ENCODE measurements around the gene PRR22.

The PRR22 gene

GRCh38 chr19:5793188-5793587, 8.6 kb upstream of the PRR22 start:
- no peak overlapping the region for H3K27ac ChIP-seq (ENCODE audit: low read depth, low read length)

GRCh38 chr19:5792224-5792623, 7.7 kb upstream of the PRR22 start:
- Histone ChIP-seq H3K27me3 (ENCODE audit: control insufficient read depth in 1 of 2, insufficient read depth in 2 of 2, low read length in 2 of 2) (no peaks in the 10 kb centered on the region), H3K27ac (ENCODE audit: low read depth, low read length) (no peak overlapping the region)

More at GRCh38 chr19:5793188-5793587, 8.6 kb upstream of the PRR22 start:
- no peaks in the 10 kb centered on the region for H3K9me3 ChIP-seq (ENCODE audit: control insufficient read depth in 1 of 2, low read length in 2 of 2)
- H3K4me3 ChIP-seq (ENCODE audit: low read depth in 1 of 2, low read length in 2 of 2): no peak overlapping the region
- peaks cover 0 to 6% of the 10 kb centered on the region in 2 donors for H3K4me1 ChIP-seq (ENCODE audit: control insufficient read depth in 1 of 2, insufficient read depth in 2 of 2, low read length in 2 of 2)
- H3K9ac ChIP-seq (ENCODE audit: low read depth in 1 of 2, low read length in 2 of 2): no peak overlapping the region
- peaks cover 3 to 18% of the 10 kb centered on the region in 2 donors for H3K36me3 ChIP-seq (ENCODE audit: control insufficient read depth in 1 of 2, insufficient read depth in 2 of 2, low read length in 2 of 2)
- H3K27me3 ChIP-seq (ENCODE audit: control insufficient read depth in 1 of 2, insufficient read depth in 2 of 2, low read length in 2 of 2): no peaks in the 10 kb centered on the region

GRCh38 chr19:5790559-5791520, 6.3 kb upstream of the PRR22 start, which contains the start of gene DUS3L:
Gene DUS3L (minus strand): TSS chr19:5791163. CDS start chr19:5791141, 22 bp downstream.
- Histone ChIP-seq H3K27ac (ENCODE audit: low read depth, low read length) (peak within 1 kb of the TSS; percentile 95), H3K27me3 (ENCODE audit: control insufficient read depth in 1 of 2, insufficient read depth in 2 of 2, low read length in 2 of 2) (no peaks in the 10 kb centered on the region), H3K9me3 (ENCODE audit: control insufficient read depth in 1 of 2, low read length in 2 of 2) (no peaks in the 10 kb centered on the region), H3K9ac (ENCODE audit: low read depth in 1 of 2, low read length in 2 of 2) (peak within 1 kb of the TSS; percentile 85 to 86), H3K4me1 (ENCODE audit: control insufficient read depth in 1 of 2, insufficient read depth in 2 of 2, low read length in 2 of 2) (peaks cover 0 to 6% of the 10 kb centered on the region in 2 donors), H3K36me3 (ENCODE audit: control insufficient read depth in 1 of 2, insufficient read depth in 2 of 2, low read length in 2 of 2) (peaks cover 19 to 41% of the 10 kb centered on the region in 2 donors), H3K4me3 (ENCODE audit: low read depth in 1 of 2, low read length in 2 of 2) (peak within 1 kb of the TSS; percentile 83 to 98)

More at GRCh38 chr19:5792224-5792623, 7.7 kb upstream of the PRR22 start:
- peaks cover 6 to 27% of the 10 kb centered on the region in 2 donors for H3K36me3 ChIP-seq (ENCODE audit: control insufficient read depth in 1 of 2, insufficient read depth in 2 of 2, low read length in 2 of 2)
- H3K9me3 ChIP-seq (ENCODE audit: control insufficient read depth in 1 of 2, low read length in 2 of 2): no peaks in the 10 kb centered on the region
- H3K4me3 ChIP-seq (ENCODE audit: low read depth in 1 of 2, low read length in 2 of 2): no peak overlapping the region
- H3K9ac ChIP-seq (ENCODE audit: low read depth in 1 of 2, low read length in 2 of 2): no peak overlapping the region
- H3K4me1 ChIP-seq (ENCODE audit: control insufficient read depth in 1 of 2, insufficient read depth in 2 of 2, low read length in 2 of 2): peaks cover 0 to 6% of the 10 kb centered on the region in 2 donors

DNA sequence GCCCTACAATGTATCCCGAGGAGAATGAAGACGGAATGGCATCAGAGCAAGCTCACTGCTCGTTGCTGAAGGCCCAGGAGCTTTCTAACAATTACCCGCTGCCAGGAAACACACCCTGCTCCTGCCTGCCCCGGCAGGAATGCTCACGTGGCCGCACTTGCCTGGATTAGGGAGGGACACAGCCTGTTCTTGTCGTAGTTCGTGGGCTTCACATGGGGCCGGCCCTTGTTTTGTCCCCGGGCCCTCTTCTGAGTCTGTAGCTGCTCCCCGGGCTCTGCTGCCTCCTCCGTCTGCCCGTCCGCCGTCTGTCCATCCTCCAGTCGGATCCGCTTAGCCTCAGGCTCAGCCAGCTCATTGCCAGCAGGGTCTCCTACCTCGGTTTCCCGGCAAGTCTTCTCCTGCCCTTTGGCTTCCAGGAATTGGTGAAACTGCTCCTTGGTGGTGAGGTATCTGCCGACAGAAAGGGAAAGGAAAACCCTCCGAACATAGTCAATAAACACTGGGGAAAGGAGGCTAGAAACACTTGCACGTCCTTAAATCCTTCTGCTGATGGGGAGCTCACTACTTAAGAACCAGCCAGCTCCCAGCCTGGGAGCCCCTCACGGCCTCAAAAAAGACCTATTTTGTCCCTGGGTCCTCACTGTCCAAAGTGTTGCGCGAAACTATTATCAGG, 5.5 kb upstream of the PRR22 start:
- Histone ChIP-seq H3K4me1 (ENCODE audit: control insufficient read depth in 1 of 2, insufficient read depth in 2 of 2, low read length in 2 of 2) (peaks cover 0 to 6% of the 10 kb centered on the region in 2 donors), H3K9me3 (ENCODE audit: control insufficient read depth in 1 of 2, low read length in 2 of 2) (no peaks in the 10 kb centered on the region), H3K36me3 (ENCODE audit: control insufficient read depth in 1 of 2, insufficient read depth in 2 of 2, low read length in 2 of 2) (peaks cover 19 to 49% of the 10 kb centered on the region in 2 donors), H3K9ac (ENCODE audit: low read depth in 1 of 2, low read length in 2 of 2) (peak overlapping the region in 1 of 2 donors; percentile 85), H3K4me3 (ENCODE audit: low read depth in 1 of 2, low read length in 2 of 2) (peak overlapping the region; percentile 83 to 98), H3K27me3 (ENCODE audit: control insufficient read depth in 1 of 2, insufficient read depth in 2 of 2, low read length in 2 of 2) (no peaks in the 10 kb centered on the region), H3K27ac (ENCODE audit: low read depth, low read length) (no peak overlapping the region)

DNA sequence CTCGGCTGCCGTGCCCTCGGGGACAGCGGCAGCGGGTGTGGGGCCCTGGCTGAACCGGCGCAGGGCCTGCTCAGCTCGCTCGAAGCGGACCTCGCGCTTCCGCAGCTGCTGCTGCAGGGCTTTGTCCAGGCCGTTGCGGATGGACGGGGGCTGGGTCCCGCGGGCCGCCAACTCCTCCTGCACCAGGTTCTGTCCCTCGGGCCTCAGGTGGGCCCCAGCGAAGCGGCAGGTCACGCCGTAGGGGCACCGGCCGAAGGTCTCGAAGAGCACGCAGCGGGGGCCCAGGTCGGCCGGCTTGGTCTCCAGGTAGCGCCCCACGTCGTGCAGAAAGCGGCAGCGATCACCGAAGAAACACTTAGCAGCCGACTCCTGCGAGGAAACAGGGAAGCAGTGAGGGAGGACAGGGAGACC, 4.8 kb upstream of the PRR22 start:
- Histone ChIP-seq H3K4me1 (ENCODE audit: control insufficient read depth in 1 of 2, insufficient read depth in 2 of 2, low read length in 2 of 2) (peaks cover 0 to 6% of the 10 kb centered on the region in 2 donors), H3K4me3 (ENCODE audit: low read depth in 1 of 2, low read length in 2 of 2) (no peak overlapping the region), H3K9me3 (ENCODE audit: control insufficient read depth in 1 of 2, low read length in 2 of 2) (no peaks in the 10 kb centered on the region), H3K27ac (ENCODE audit: low read depth, low read length) (no peak overlapping the region), H3K27me3 (ENCODE audit: control insufficient read depth in 1 of 2, insufficient read depth in 2 of 2, low read length in 2 of 2) (no peaks in the 10 kb centered on the region), H3K9ac (ENCODE audit: low read depth in 1 of 2, low read length in 2 of 2) (no peak overlapping the region), H3K36me3 (ENCODE audit: control insufficient read depth in 1 of 2, insufficient read depth in 2 of 2, low read length in 2 of 2) (peaks cover 19 to 54% of the 10 kb centered on the region in 2 donors)

- Histone ChIP-seq H3K27me3 (ENCODE audit: control insufficient read depth in 1 of 2, insufficient read depth in 2 of 2, low read length in 2 of 2) (no peaks in the 10 kb centered on the region), H3K9ac (ENCODE audit: low read depth in 1 of 2, low read length in 2 of 2) (no peak overlapping the region), H3K4me1 (ENCODE audit: control insufficient read depth in 1 of 2, insufficient read depth in 2 of 2, low read length in 2 of 2) (peaks cover 0 to 6% of the 10 kb centered on the region in 2 donors), H3K9me3 (ENCODE audit: control insufficient read depth in 1 of 2, low read length in 2 of 2) (no peaks in the 10 kb centered on the region), H3K27ac (ENCODE audit: low read depth, low read length) (no peak overlapping the region), H3K36me3 (ENCODE audit: control insufficient read depth in 1 of 2, insufficient read depth in 2 of 2, low read length in 2 of 2) (peaks cover 19 to 57% of the 10 kb centered on the region in 2 donors), H3K4me3 (ENCODE audit: low read depth in 1 of 2, low read length in 2 of 2) (no peak overlapping the region)
Observed at GRCh38 chr19:5788422-5788821, 3.9 kb upstream of the PRR22 start.

GRCh38 chr19:5787409-5788182, 3.0 kb upstream of the PRR22 start:
- no peak overlapping the region for H3K9ac ChIP-seq (ENCODE audit: low read depth in 1 of 2, low read length in 2 of 2)
- H3K9me3 ChIP-seq (ENCODE audit: control insufficient read depth in 1 of 2, low read length in 2 of 2): no peaks in the 10 kb centered on the region
- H3K27me3 ChIP-seq (ENCODE audit: control insufficient read depth in 1 of 2, insufficient read depth in 2 of 2, low read length in 2 of 2): no peaks in the 10 kb centered on the region
- H3K27ac ChIP-seq (ENCODE audit: low read depth, low read length): no peak overlapping the region
- H3K4me3 ChIP-seq (ENCODE audit: low read depth in 1 of 2, low read length in 2 of 2): no peak overlapping the region
- H3K4me1 ChIP-seq (ENCODE audit: control insufficient read depth in 1 of 2, insufficient read depth in 2 of 2, low read length in 2 of 2): peaks cover 0 to 6% of the 10 kb centered on the region in 2 donors
- peaks cover 19 to 57% of the 10 kb centered on the region in 2 donors for H3K36me3 ChIP-seq (ENCODE audit: control insufficient read depth in 1 of 2, insufficient read depth in 2 of 2, low read length in 2 of 2)

DNA sequence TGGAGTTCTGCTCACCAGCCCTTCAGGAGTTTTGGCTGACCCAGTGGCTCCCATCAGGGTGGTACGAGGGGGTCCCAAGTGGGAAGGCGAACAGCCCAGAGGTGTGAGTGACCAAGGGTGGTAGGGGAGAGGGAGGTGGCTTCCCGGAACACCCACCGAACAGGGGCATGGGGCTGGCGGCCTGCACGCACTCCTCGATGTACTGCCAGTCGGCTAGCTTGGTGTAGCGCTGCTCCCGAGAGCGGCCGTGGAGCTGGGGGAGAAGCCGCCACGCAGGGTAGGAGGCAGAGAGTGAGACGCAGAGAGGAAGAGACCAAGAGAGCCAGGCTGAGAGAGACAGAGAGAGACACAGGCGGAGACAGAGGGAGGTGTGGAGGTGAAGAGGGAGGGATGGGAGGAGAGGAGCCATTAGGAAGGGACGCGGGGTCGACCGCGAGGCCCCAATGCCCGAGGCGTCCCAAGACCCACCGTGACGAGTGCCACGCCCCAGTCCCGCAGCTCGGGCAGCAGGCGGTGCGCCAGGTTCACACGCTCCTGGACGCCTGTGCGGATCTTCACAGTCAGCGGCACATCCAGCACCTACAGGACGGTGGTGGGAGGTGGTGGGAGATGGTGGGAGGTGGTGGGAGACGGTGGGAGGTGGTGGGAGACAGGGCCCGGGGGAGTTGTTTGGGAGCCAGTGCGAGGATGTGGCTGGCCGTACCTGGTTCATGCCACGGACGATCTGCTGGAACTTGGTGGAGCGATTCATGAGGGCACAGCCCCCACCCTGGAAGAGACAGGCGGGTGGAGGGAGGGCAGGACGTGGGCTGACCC, 2.3 kb upstream of the PRR22 start:
- peaks cover 19 to 57% of the 10 kb centered on the region in 2 donors for H3K36me3 ChIP-seq (ENCODE audit: control insufficient read depth in 1 of 2, insufficient read depth in 2 of 2, low read length in 2 of 2)

GRCh38 chr19:5785423-5785822, 877 bp upstream of the PRR22 start:
- Histone ChIP-seq H3K9ac (ENCODE audit: low read depth in 1 of 2, low read length in 2 of 2) (no peak overlapping the region), H3K27ac (ENCODE audit: low read depth, low read length) (no peak overlapping the region), H3K4me1 (ENCODE audit: control insufficient read depth in 1 of 2, insufficient read depth in 2 of 2, low read length in 2 of 2) (peaks cover 0 to 6% of the 10 kb centered on the region in 2 donors), H3K4me3 (ENCODE audit: low read depth in 1 of 2, low read length in 2 of 2) (no peak overlapping the region), H3K9me3 (ENCODE audit: control insufficient read depth in 1 of 2, low read length in 2 of 2) (no peaks in the 10 kb centered on the region), H3K27me3 (ENCODE audit: control insufficient read depth in 1 of 2, insufficient read depth in 2 of 2, low read length in 2 of 2) (no peaks in the 10 kb centered on the region), H3K36me3 (ENCODE audit: control insufficient read depth in 1 of 2, insufficient read depth in 2 of 2, low read length in 2 of 2) (peaks cover 19 to 57% of the 10 kb centered on the region in 2 donors)

More for the DNA sequence above, 2.3 kb upstream of the PRR22 start:
- Histone ChIP-seq H3K9ac (ENCODE audit: low read depth in 1 of 2, low read length in 2 of 2) (no peak overlapping the region), H3K27me3 (ENCODE audit: control insufficient read depth in 1 of 2, insufficient read depth in 2 of 2, low read length in 2 of 2) (no peaks in the 10 kb centered on the region), H3K4me1 (ENCODE audit: control insufficient read depth in 1 of 2, insufficient read depth in 2 of 2, low read length in 2 of 2) (peaks cover 0 to 6% of the 10 kb centered on the region in 2 donors), H3K9me3 (ENCODE audit: control insufficient read depth in 1 of 2, low read length in 2 of 2) (no peaks in the 10 kb centered on the region), H3K27ac (ENCODE audit: low read depth, low read length) (no peak overlapping the region), H3K4me3 (ENCODE audit: low read depth in 1 of 2, low read length in 2 of 2) (no peak overlapping the region)

All from duodenal mucosa (tissue), 2 donors.